Activated CD4-positive, alpha-beta T cell treated with anti-CD3 and anti-CD28 coated beads, Interleukin-2, amount 10 ng/mL, durations not matched to agents 24 days and 14 days (primary cell): ENCODE data around the gene CHPF. TPM values are rescaled to one million over a fixed set of nuclear protein-coding genes. Genes with fewer than 3 reads are reported as not detected.
A peak's percentile ranks its signal among the peaks of the same experiment; 100 is the strongest.

ENCODE experiments used
- DNase-seq: peaks from one replicate; pipeline ENCODE4 v3.0.0; 2022
- H3K27ac Mint-ChIP-seq: one replicate; pipeline ENCODE4 v1.8.0; 2022; ENCODE audit warnings: mild to moderate bottlenecking, mixed read lengths
- H3K27me3 Mint-ChIP-seq: one replicate; pipeline ENCODE4 v1.8.0; 2022; ENCODE audit warnings: mixed read lengths
- H3K36me3 Mint-ChIP-seq: one replicate; pipeline ENCODE4 v1.8.0; 2022; ENCODE audit warnings: low read depth, mild to moderate bottlenecking, mixed read lengths
- H3K4me1 Mint-ChIP-seq: one replicate; pipeline ENCODE4 v1.8.0; 2021; ENCODE audit warnings: mixed read lengths
- H3K4me3 Mint-ChIP-seq: one replicate; pipeline ENCODE4 v1.8.0; 2022; ENCODE audit warnings: mild to moderate bottlenecking, moderate library complexity, mixed read lengths
- H3K9me3 Mint-ChIP-seq: one replicate; pipeline ENCODE4 v1.8.0; 2021; ENCODE audit warnings: mixed read lengths
- intact Hi-C: fragments of 100-400 bp; cut with micrococcal nuclease; formaldehyde crosslinking; loops from one replicate; pipeline ENCODE4 v1.15.1; 2023
- total RNA-seq: library from RNA; stranded (reverse); gene quantifications from 2 replicates; pipeline ENCODE4 v1.2.3, GENCODE V29; 2022

Gene CHPF
- 37.8 and 38.3 TPM in 2 replicates for total RNA-seq

- Mint-ChIP-seq H3K27me3 (peaks cover 18% of the 10 kb centered on the region), H3K4me3 (peak within 1 kb of the TSS; percentile 89), H3K27ac (peak within 1 kb of the TSS; percentile 75), H3K9me3 (no peaks in the 10 kb centered on the region), H3K36me3 (peaks cover 8% of the 10 kb centered on the region), H3K4me1 (peaks cover 17% of the 10 kb centered on the region)
- intact Hi-C loops: loop anchor here (1.0 to 5.0 kb wide), 8 partner anchors 9 to 1271 kb away; partner anchors contain the start of genes AAMP, DNAJB2, GMPPA and PNKD
- peak; percentile 99 for DNase-seq
Measured at GRCh38 chr2:219543596-219544358, at the start of gene CHPF, which contains the start of gene TMEM198. CHPF (minus strand) TSS chr2:219543809; CDS start chr2:219543538, 271 bp downstream. TMEM198 (plus strand) TSS chr2:219544028; CDS start chr2:219544728, 700 bp downstream.

- DNase-seq: no peak
- H3K36me3 Mint-ChIP-seq: no peaks in the 10 kb centered on the region
- H3K4me1 Mint-ChIP-seq: peaks cover 11% of the 10 kb centered on the region
- no peak overlapping the region for H3K4me3 Mint-ChIP-seq
- peaks cover 2% of the 10 kb centered on the region for H3K27me3 Mint-ChIP-seq
- intact Hi-C loops: no loop called here
- H3K9me3 Mint-ChIP-seq: no peaks in the 10 kb centered on the region
- H3K27ac Mint-ChIP-seq: no peak overlapping the region
Measured at GRCh38 chr2:219593154-219593553, 49.5 kb upstream of the CHPF start.

GRCh38 chr2:219592736-219593135 is 49.1 kb upstream of the CHPF start:
- Mint-ChIP-seq H3K4me1 (peaks cover 8% of the 10 kb centered on the region), H3K4me3 (no peak overlapping the region), H3K36me3 (no peaks in the 10 kb centered on the region), H3K9me3 (no peaks in the 10 kb centered on the region), H3K27ac (no peak overlapping the region), H3K27me3 (peaks cover 2% of the 10 kb centered on the region)
- no peak for DNase-seq
- intact Hi-C loops: no loop called here

GRCh38 chr2:219591091-219591490 is 47.5 kb upstream of the CHPF start:
- Mint-ChIP-seq H3K4me1 (no peaks in the 10 kb centered on the region), H3K4me3 (no peak overlapping the region), H3K27ac (no peak overlapping the region), H3K27me3 (peaks cover 2% of the 10 kb centered on the region), H3K36me3 (no peaks in the 10 kb centered on the region), H3K9me3 (no peaks in the 10 kb centered on the region)
- no peak for DNase-seq
- intact Hi-C loops: no loop called here

GRCh38 chr2:219581346-219581745 is 37.7 kb upstream of the CHPF start:
- Mint-ChIP-seq H3K36me3 (no peaks in the 10 kb centered on the region), H3K27me3 (peaks cover 5% of the 10 kb centered on the region), H3K4me1 (no peaks in the 10 kb centered on the region), H3K9me3 (no peaks in the 10 kb centered on the region), H3K27ac (no peak overlapping the region), H3K4me3 (no peak overlapping the region)
- intact Hi-C loops: no loop called here
- no peak for DNase-seq

GRCh38 chr2:219578811-219579613 is 35.4 kb upstream of the CHPF start:
- H3K27ac Mint-ChIP-seq: no peak overlapping the region
- no peak for DNase-seq
- intact Hi-C loops: no loop called here
- H3K9me3 Mint-ChIP-seq: no peaks in the 10 kb centered on the region
- H3K4me1 Mint-ChIP-seq: no peaks in the 10 kb centered on the region
- no peak overlapping the region for H3K4me3 Mint-ChIP-seq
- peaks cover 7% of the 10 kb centered on the region for H3K27me3 Mint-ChIP-seq
- H3K36me3 Mint-ChIP-seq: no peaks in the 10 kb centered on the region

- intact Hi-C loops: no loop called here
- H3K27ac Mint-ChIP-seq: no peak overlapping the region
- peaks cover 27% of the 10 kb centered on the region for H3K27me3 Mint-ChIP-seq
- no peak overlapping the region for H3K4me3 Mint-ChIP-seq
- DNase-seq: no peak
- no peaks in the 10 kb centered on the region for H3K4me1 Mint-ChIP-seq
- H3K36me3 Mint-ChIP-seq: no peaks in the 10 kb centered on the region
- no peaks in the 10 kb centered on the region for H3K9me3 Mint-ChIP-seq
Measured at GRCh38 chr2:219576505-219577388, 33.1 kb upstream of the CHPF start.

GRCh38 chr2:219575566-219576504 is 32.2 kb upstream of the CHPF start:
- Mint-ChIP-seq H3K27me3 (peaks cover 30% of the 10 kb centered on the region), H3K9me3 (no peaks in the 10 kb centered on the region), H3K4me1 (no peaks in the 10 kb centered on the region), H3K4me3 (no peak overlapping the region), H3K36me3 (no peaks in the 10 kb centered on the region), H3K27ac (no peak overlapping the region)
- intact Hi-C loops: no loop called here
- DNase-seq: no peak

- H3K9me3 Mint-ChIP-seq: no peaks in the 10 kb centered on the region
- no peak for DNase-seq
- H3K36me3 Mint-ChIP-seq: no peaks in the 10 kb centered on the region
- no peak overlapping the region for H3K27ac Mint-ChIP-seq
- no peak overlapping the region for H3K4me3 Mint-ChIP-seq
- peaks cover 36% of the 10 kb centered on the region for H3K27me3 Mint-ChIP-seq
- H3K4me1 Mint-ChIP-seq: no peaks in the 10 kb centered on the region
- intact Hi-C loops: no loop called here
Measured at GRCh38 chr2:219574484-219575311, 31.1 kb upstream of the CHPF start.

- no peak for DNase-seq
- Mint-ChIP-seq H3K27me3 (peaks cover 46% of the 10 kb centered on the region), H3K27ac (no peak overlapping the region), H3K36me3 (no peaks in the 10 kb centered on the region), H3K4me1 (no peaks in the 10 kb centered on the region), H3K4me3 (no peak overlapping the region), H3K9me3 (no peaks in the 10 kb centered on the region)
- intact Hi-C loops: no loop called here
Measured at GRCh38 chr2:219573166-219573565, 29.6 kb upstream of the CHPF start.

- Mint-ChIP-seq H3K27me3 (peaks cover 48% of the 10 kb centered on the region), H3K4me3 (no peak within 1 kb of the TSS), H3K27ac (no peak within 1 kb of the TSS), H3K36me3 (no peaks in the 10 kb centered on the region), H3K9me3 (no peaks in the 10 kb centered on the region), H3K4me1 (no peaks in the 10 kb centered on the region)
- DNase-seq: no peak
- intact Hi-C loops: no loop called here
Measured at GRCh38 chr2:219572237-219573001, 28.8 kb upstream of the CHPF start, which contains the start of gene INHA. INHA (plus strand) TSS chr2:219572310; CDS start chr2:219572375, 65 bp downstream.
